Dermis blood vessel endothelial cell (primary cell): Measurements from ENCODE around the gene LRMDA. TPM values are rescaled to one million over a fixed set of nuclear protein-coding genes. Genes with fewer than 3 reads are reported as not detected.

Experiments used
- DNase-seq: peaks from one replicate; pipeline ENCODE4 v3.0.0; 2010
- total RNA-seq: library from RNA; depleted of rRNA; stranded (reverse); fragments of >200 nt; gene quantifications from 2 replicates; pipeline ENCODE4 v1.2.3, GENCODE V29; 2014

LRMDA gene
- total RNA-seq, 1 donor from 2014 or later = 27.4 TPM

- no peak for DNase-seq
Observed at GRCh38 chr10:75476985-75477384, 45.6 kb downstream of the LRMDA start.

GRCh38 chr10:75477680-75478079, 46.3 kb downstream of the LRMDA start:
- DNase-seq = no peak

- no peak for DNase-seq
Observed at GRCh38 chr10:75480374-75480773, 49.0 kb downstream of the LRMDA start.

GRCh38 chr10:75483188-75483587, 51.8 kb downstream of the LRMDA start:
- DNase-seq = no peak

- DNase-seq = no peak
Observed at GRCh38 chr10:75484717-75485116, 53.3 kb downstream of the LRMDA start.

- DNase-seq = no peak
Observed at GRCh38 chr10:75486591-75486990, 55.2 kb downstream of the LRMDA start.

GRCh38 chr10:75487087-75487754, 55.8 kb downstream of the LRMDA start:
- no peak for DNase-seq

GRCh38 chr10:75487755-75488125, 56.3 kb downstream of the LRMDA start:
- no peak for DNase-seq

GRCh38 chr10:75492173-75492925, 60.9 kb downstream of the LRMDA start:
- no peak for DNase-seq

GRCh38 chr10:75493464-75493863, 62.0 kb downstream of the LRMDA start:
- DNase-seq = no peak

- DNase-seq = no peak
Observed at GRCh38 chr10:75495434-75496190, 64.2 kb downstream of the LRMDA start.

GRCh38 chr10:75496191-75496567, 64.8 kb downstream of the LRMDA start:
- DNase-seq = no peak

GRCh38 chr10:75497997-75498883, 66.8 kb downstream of the LRMDA start:
- DNase-seq = no peak

- no peak for DNase-seq
Observed at GRCh38 chr10:75498884-75499350, 67.5 kb downstream of the LRMDA start.

GRCh38 chr10:75499556-75500160, 68.2 kb downstream of the LRMDA start:
- DNase-seq = no peak

GRCh38 chr10:75502389-75502788, 71.0 kb downstream of the LRMDA start:
- no peak for DNase-seq

GRCh38 chr10:75502838-75503237, 71.4 kb downstream of the LRMDA start:
- DNase-seq = no peak

- DNase-seq = no peak
Observed at GRCh38 chr10:75505293-75505692, 73.9 kb downstream of the LRMDA start.

- DNase-seq = no peak
Observed at GRCh38 chr10:75505840-75506506, 74.5 kb downstream of the LRMDA start.

- DNase-seq = no peak
Observed at GRCh38 chr10:75506930-75507329, 75.5 kb downstream of the LRMDA start.

GRCh38 chr10:75507469-75507868, 76.0 kb downstream of the LRMDA start:
- DNase-seq = no peak
